ENCODE data around the gene TTC7B. TPM values are rescaled to one million over a fixed set of nuclear protein-coding genes. Genes with fewer than 3 reads are reported as not detected.

Gene TTC7B
- total and polyA plus RNA-seq, 2 experiments from 2014 or later: 7.9 to 28.6 TPM

GRCh38 chr14:90619911-90620310, 196.3 kb downstream of the TTC7B start (continued):
- no peak for TF ChIP-seq CTCF (conservative IDR thresholded peaks at IDR 0.05; ENCODE audit: low read depth in 2 of 2)

GRCh38 chr14:90617961-90618360, 198.3 kb downstream of the TTC7B start:
- DNase-seq (ENCODE audit: low spot score) (no peak), ATAC-seq (no peak)
- Histone ChIP-seq H3F3A (replicated peaks; ENCODE audit: low read depth) (no peaks in the 10 kb centered on the region), H3K9me2 (ENCODE audit: insufficient read depth) (0 out of 2 replicates have a peak, but pooled peaks cover under 1% of the 10 kb centered on the region), H3K4me3 (no peak overlapping the region), H3K4me2 (no peak overlapping the region), H2AFZ (no peak overlapping the region), H3K4me1 (ENCODE audit: insufficient read depth) (peaks cover 16% of the 10 kb centered on the region), H3K36me3 (ENCODE audit: insufficient read depth) (no peaks in the 10 kb centered on the region), H3K27me3 (ENCODE audit: insufficient read depth) (no peaks in the 10 kb centered on the region), H3K79me2 (replicated peaks; ENCODE audit: insufficient read depth) (no peaks in the 10 kb centered on the region), H3K27ac (ENCODE audit: low read depth) (no peak overlapping the region), H4K20me1 (replicated peaks; ENCODE audit: insufficient read depth) (no peaks in the 10 kb centered on the region)
- H3K27ac Mint-ChIP-seq: no peak overlapping the region
- H3K4me1 Mint-ChIP-seq: peaks cover 23% of the 10 kb centered on the region
- H3K4me3 Mint-ChIP-seq: no peak overlapping the region
- peaks cover 8% of the 10 kb centered on the region for H3K27me3 Mint-ChIP-seq (ENCODE audit: insufficient read depth, low read depth, poor library complexity)
- H3K9me3 Mint-ChIP-seq: no peaks in the 10 kb centered on the region
- H3K36me3 Mint-ChIP-seq (ENCODE audit: low read depth): no peaks in the 10 kb centered on the region; the same call in 2 of the 3 replicates
- no peak for TF ChIP-seq STAT1 (IDR thresholded peaks at IDR 0.05; ENCODE audit: unreplicated experiment)
- no peak for TF ChIP-seq EZH2phosphoT487 (IDR thresholded peaks at IDR 0.05; ENCODE audit: unreplicated experiment)
- no peak for TF ChIP-seq ZNF331 (CRISPR knock-in tag; IDR thresholded peaks at IDR 0.05; ENCODE audit: low read depth)
- TF ChIP-seq ZNF462 (CRISPR knock-in tag; IDR thresholded peaks at IDR 0.05): no peak
- TF ChIP-seq EZH2 (IDR thresholded peaks at IDR 0.05; ENCODE audit: low read depth, unreplicated experiment): no peak
- TF ChIP-seq CREB1 (CRISPR knock-in tag; IDR thresholded peaks at IDR 0.05; ENCODE audit: low read depth): no peak

All from GM23338 (cell line).